RPMI7951 (cell line): ENCODE measurements around the gene EFNA5. TPM values are rescaled to one million over a fixed set of nuclear protein-coding genes. Genes with fewer than 3 reads are reported as not detected.

ENCODE experiments used
- DNase-seq: peaks from one replicate; pipeline ENCODE4 v3.0.0-alpha.2; 2012; ENCODE audit warnings: low read depth
- total RNA-seq: library from RNA; depleted of rRNA; stranded (reverse); fragments of >200 nt; shearing (Covaris generic); gene quantifications from 2 replicates; pipeline ENCODE4 v1.2.3, GENCODE V29; 2014

The EFNA5 gene
- total RNA-seq, 1 experiment from 2014 or later = 0.96 TPM

DNA sequence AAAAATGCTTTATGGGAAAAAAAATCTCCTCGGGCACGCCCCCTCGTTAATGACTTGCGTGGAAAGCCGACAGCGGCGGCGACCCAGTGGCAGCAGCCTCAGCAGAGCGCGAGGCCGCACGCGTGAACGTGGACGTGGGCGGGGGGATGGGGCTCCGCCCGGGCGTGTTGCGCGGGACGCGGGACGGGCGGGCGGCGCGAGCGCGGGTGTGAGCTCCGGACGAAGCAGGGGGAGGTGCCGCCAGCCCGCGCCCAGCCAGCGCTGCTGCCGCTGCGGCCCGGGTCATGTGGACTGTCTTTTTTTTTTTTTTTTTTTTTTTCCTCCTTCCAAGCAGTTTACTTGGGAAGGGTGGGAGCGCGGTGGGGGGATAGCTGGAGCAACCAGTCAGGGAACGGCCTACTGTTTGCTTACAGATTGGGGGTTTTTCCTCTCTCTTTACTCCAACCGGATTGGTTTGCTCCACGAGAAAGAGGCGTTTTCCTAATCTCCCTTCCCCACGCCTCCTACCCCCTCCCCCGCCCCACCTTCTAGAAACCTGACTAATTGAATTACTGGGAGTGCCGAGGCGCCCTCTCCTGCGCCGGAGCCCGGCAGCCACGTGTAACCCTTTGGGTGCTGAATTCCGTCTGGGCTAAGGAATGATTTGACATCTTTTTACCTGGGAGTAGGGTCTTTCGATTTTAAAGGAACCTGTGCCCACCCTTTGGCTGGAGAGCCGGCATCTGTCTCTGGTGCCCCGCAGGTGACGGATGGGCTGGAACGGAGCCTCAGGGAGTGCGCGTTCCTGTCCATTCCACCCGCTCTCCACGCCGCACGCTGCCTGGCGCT is 1.7 kb upstream of the EFNA5 start:
- peak; percentile 72 for DNase-seq

DNA sequence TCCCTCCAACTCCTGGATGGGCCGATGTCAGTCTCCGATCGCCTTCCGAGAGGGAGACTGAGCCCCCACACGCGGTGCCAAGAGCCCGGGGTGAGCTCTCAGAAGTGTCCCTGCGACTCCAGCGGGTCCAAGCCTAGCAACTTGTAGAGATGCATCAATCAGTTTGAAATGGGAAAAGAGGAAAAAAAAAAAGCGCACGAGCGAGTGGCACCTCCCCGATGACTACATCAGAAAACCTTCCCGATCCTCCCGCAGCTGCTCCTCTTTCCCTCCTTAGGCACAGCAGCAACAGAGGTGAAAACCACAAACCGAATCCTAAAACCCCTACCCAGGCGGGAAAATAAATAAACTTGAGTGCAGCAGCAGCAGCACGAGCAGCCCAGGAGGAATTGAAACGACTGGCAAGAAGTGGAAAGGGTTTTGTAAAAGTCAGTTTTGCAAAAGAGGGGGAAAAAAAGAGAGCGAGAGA is 1.0 kb upstream of the EFNA5 start:
- peak; percentile 56 for DNase-seq

DNA sequence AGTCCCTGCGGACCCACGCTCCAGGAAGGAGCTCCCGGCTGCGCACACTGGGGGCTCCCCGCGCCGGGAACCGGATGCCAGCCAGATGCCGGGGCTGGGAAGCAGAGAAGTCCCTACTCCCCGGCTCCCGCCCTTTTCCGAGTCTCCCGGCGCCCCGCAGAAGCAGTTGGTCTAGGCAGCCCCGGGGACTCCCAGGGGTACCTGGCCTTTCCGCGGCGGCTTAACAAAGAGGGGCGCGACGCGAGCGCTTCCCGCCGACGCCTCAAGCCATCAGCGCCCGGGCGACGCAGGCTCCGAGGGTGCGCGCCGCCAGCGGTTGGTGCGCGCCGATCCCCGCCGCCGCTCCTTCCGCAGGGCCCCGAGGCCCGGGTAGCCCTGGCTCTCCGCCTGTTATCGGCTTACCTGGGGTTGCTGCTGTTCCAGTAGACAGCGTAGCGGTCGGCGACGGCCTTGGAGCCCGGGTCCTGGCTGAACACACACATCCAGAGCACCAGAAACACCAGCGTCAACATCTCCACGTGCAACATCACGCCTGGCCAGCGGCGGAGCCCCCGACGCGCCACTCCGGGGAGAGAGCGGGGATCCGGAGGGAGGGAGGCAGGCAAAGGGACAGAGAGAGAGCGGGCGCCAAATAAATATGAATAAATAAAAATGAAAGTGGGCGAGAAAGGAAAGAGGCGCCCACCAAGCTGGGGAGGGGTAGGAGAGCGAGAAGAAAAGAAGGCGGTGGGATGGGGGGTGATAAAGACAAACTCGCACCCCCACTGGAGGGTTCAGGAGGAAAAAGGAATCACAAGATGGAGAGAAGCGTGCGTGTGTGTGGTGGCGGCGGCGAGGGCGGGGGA is 428 bp downstream of the EFNA5 start:
- peak; percentile 8 for DNase-seq

DNA sequence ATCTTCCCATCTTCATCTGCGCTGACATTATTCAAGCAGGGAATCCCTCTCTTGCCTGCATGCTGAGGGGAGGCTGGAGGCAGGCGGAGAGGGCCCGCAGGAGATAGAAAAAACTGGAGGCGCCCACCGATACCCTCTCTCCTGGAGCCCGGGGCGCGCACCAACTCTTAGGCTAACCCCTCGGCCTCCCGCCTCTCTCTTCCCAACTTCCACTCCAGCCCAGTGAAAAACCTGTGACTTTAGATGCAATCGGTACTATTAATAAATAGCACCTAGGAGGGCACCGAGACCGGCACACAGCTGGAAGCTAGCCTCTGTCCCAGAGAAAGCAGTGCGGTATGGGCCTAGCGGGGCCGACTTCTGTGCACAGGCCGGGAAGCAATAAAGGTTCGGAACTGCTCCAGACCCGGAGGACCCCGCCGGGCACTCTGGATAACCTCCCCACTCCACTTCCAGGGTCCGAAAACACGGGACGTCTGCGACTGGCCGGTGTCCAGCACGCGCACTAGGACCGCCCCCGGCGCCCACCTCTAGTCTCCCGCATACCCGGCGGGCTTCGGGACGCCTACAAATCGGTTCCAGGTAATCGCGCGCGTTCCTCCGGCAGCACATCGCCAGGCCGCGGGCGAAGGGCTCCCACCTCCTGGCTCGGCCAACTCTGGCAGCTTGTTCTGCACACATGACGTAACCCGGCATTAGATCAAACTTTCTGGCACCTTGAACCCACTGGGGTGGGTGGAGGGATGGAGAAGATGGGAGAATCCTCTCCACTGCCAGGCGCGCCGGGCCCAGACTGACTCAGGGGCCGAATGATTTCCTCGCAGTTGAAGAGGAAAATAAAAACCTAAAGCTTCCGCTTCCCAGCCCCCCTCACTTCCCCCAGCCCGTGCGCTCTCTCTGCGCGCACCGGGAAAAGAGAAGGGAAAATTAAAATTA is 1.4 kb downstream of the EFNA5 start:
- peak; percentile 3 for DNase-seq

DNA sequence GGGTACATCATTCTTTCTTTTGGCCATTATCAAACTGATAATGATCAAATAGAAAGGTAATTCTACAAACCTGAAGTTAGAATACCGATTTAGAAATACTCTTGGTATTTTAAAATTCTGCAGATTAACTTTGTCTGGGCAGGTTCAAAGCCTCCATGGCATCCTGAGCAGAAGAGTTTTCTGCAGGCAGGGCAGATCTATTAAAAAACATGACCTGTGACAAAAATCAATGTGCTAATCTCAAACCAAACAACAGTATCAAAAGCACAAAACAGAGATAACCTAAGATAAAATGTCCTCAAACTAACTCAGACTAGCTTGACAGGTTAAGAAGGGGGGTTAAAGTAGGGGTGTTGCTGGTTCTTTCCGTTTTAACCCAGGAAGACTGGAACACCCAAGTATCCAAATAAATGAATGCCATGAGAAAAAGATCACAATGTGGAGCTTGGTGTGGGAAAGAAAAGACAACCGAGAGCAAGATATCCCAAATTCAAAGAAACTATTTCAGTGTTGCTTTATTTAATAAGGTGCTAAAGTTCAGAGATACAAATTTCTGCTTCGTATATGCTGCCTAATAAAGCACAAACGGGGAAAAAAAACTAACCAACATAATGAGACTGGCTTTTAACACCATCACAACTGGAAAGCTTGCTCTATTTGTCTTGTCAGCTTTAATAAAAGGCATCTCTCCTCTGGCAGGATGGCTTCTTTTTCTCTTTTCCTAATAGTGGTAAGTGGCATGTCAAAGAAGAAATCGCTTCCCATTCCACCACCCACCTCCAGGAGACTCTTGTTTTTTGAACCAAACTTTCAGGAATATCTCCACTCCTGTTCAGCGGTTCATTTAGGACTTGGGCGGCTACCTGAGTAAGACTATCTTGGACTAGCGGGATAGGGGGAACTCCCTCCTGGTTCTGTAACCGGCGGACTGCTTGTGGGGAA is 2.3 kb downstream of the EFNA5 start:
- DNase-seq = no peak

DNA sequence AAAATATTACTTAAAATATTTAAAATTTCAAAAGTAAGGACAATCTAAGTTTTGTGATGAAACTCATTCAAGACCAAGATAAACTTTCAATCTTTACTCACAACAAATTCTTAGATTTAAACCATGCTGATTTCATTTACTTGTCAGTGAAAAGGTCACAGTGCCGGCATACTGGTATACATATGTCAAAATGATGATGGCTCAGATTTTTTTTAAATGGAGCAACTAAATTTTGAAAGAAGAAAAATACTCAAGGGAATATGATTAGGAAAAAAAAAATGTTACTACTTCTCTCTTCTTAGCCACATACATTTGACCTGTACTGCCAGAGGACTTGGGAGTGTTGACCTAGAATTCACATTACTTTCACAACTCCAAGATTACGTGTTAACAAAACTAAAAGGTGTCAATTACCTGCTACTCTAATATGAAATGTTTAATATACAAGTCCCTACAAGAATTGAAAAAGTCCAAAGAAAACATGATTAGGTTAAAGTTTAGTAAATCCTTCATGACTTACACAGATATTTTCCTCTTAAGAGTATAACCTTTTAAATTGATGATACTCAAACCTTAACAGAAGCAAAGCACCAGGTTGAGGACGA is 4.6 kb downstream of the EFNA5 start:
- no peak for DNase-seq

DNA sequence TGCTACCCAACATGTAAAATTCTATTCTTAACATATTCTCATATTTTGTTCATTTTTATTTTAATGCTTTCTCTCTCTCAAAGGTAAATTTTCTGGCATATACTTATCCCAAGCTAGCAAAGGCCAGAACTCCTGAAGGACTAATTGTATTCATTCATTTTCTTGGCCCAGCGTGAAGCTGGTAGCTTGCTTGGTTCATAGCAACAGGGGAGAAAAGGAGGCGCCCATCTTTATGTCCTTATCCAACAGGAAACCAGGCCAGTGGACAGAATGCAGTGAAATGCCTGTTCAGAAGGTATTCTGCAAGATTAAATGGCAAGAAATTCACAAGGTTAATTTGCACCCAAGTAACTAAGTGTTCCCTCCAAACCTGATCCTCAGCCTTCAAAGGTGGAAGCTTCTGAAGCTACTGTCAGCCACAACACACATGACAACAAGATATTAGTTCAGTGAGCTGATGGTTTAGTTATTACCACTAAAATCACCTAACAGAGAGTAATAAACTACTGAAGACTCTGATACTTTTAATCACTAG is 5.6 kb downstream of the EFNA5 start:
- no peak for DNase-seq

DNA sequence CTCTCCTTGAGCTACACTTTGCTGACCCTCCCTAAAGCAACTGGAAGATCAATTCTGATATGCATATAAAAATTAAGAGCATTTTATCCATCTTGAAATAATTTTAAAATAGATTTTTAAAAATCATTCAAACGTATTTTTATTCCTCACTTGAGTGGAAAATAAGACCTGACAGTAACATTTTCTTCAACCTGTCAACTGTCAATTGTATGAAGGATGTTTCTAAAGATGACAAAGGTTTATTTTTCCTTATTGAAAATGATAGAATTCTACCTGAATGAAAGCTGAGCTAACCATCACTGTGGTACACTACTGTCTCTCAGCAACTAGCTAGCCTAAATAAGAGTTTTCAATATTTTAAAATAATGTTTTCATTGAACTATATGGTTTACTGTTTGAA is 7.0 kb downstream of the EFNA5 start:
- DNase-seq = no peak

DNA sequence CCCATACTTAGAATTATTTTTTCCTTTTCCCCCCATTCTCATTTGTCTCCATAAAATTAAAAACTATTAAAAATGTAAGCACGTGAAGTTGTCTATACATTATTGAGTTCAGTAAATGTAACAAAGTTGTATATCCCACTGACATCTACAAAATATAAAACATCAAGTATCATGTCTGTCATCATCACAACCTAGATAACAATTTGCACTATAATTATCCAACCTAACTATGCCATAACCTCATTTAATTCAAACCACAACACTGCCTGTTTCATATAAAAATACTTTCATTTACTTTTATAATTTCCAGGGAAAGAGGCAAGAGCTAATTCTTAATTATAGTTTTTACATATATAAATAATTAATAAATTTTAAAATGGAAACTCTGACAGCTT is 9.1 kb downstream of the EFNA5 start:
- DNase-seq = no peak

DNA sequence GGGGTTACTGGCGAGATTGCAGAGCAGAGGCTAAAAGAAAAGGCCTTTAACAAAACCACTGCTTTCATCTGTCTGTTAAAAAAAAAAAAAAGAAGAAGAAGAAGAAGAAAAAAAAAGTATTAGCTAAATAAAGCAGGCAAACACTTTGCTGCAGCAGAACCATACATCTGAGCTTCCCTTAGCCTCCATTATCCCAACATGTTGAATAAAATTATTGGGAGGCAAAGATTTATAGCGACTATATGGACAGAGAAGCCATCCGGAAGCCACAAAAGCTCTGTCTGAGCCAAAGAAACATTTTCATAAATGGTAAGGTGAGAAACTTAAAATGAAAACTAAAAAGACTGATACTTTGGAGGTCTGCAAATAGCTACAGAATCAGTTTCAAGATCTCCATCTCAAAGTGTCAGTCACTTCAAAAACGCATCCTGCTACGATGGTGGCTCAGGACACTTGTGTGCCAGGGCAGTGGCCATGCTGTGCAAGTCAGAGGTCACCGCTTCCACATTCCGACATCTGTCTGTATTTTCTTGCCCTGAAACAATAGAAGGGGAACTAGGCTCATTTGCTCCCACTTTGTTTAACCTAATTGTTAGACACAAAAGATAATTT is 9.6 kb downstream of the EFNA5 start:
- DNase-seq = no peak

DNA sequence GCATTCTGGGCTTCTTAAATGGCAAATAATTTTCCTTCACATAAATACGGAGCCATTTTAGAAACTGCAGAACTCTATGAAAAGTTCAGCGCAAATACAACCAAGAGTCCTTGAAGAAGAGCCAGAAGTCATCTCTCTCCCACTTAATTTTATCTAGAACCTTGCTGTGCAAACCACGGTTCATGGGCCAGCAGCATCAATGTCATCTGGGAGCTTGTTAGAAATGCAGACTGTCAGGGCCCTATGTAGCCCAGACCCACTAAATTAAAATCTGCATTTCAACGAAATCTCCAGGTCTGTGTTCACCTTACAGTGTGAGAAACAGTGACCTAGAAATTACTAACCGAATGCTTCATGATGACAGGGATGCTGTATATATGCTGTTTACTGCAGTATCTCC is 12.2 kb downstream of the EFNA5 start:
- DNase-seq = no peak

DNA sequence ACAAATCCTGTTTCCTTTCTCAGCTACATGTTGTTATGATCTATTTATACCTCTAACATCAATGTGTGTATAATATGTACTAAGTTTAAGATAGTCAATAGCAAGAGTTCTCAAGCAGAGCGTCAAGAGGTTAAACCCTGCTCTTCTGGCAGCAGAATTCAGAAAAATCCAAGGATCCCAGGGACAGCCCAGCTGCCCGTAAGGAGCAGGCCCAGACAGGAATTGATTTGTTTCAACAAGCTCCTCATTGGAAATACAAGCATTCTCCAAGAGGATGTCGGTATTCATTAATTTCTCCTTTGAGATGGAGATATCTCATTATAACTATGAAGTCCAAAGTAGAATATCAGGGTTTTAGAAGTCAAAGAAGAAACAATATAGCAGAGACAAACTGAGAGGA is 14.9 kb downstream of the EFNA5 start:
- no peak for DNase-seq

DNA sequence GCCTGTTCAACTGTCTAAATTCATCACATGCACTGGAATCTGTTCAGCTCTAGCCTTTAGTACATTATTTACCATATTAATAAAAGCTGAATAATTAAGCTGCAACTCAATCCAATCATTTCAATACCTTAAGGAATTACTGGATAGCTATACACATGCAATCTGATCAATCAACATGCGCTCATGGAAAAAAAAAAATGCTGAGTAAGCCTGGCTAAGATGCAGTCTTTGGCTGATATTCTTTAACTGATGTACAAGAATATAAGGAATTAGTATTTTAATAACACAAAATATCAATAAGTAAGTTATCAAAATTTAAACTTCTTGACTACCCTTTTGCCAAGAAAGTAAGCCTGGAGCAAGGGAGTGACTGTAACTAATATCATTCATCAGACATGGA is 15.9 kb downstream of the EFNA5 start:
- DNase-seq = no peak

DNA sequence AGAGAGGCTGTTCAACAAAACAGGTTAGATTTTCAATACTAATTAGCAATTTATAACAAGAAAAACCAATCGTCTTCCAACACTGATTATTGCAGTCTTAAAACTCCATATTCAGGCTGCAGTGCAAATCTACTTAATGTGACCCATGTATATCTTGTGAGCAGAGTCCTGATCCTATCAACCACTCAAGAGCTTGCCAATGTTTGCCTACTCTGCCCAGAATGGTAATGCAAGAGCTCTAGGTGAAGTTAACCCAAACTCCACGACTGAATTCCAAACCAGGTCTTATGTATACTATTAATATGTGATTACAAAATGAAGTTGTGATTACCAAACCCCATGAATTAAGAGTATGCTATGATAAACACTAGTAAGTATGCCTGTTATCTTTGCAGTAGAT is 17.1 kb downstream of the EFNA5 start:
- DNase-seq = no peak

DNA sequence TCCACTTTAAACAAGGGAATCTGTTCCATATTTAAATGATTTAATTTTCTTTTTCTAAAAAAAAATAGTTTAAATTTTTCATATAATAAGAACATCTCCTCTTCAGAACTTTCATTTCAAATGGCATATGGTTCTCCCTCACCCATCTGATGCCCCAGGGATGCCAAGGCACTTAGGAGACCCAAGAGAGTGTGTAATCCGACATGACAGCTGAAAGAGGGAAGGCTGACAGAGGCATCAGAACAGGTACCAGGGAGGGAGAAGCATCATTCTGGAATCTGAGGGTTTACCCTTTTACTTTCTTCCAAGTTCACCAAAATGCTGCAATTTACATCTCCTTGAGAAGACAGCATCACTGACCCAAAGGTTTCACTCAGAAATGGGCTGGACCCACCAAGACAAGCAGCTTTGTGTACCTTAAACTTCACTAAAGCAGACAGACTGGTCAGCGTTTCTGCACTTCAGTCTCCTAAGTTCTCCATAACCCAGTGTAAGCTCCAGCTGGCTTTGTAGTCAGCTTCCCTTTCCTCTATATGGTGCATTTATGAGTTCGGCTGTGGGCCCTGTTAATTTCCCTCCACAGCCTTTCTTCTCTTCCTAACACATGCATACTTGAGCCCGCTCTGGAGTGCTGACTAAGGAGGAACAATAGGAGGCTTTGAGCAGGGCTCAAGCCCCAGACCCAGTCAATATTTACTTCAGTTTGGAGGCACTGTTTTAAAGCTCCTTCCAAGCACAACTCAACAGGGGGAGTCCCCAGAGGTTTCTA is 17.7 kb downstream of the EFNA5 start:
- peak; percentile 18 for DNase-seq

DNA sequence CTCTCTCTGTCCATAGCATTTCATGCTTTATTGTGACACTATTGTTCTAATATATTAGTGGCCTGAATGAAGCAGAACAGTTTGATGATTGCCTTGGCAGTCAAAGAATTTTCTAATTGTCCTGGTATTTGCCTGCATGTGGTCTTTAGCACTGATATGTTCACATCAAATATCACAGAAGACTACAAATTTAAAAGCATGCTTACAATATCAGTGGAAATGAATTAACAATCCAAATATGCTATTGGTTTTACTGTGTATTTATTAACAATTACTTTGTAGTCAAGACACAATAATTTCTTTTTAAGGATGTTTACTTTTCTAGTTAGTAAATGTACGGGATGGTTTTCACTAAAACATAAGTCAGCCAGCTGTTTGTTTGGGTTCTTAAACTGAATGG is 18.3 kb downstream of the EFNA5 start:
- no peak for DNase-seq

DNA sequence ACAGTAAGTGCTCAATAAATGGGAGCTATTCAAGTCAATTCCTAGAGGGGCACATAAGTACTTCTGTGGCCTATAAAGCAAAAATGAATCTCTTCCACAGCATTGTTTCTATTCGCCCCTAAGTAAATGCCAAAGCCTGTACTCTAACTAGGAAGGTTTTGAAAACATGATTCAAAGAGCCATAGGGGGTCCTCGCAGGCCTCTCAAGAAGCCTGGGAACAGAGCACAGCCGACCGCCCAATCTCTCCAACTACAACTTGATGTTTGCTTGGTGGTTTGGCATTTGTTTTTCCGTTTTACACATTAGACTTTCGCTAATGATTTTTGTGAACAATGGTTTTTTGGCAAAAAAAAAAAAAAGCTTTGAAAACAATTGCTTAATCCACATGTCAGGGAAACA is 19.4 kb downstream of the EFNA5 start:
- no peak for DNase-seq

DNA sequence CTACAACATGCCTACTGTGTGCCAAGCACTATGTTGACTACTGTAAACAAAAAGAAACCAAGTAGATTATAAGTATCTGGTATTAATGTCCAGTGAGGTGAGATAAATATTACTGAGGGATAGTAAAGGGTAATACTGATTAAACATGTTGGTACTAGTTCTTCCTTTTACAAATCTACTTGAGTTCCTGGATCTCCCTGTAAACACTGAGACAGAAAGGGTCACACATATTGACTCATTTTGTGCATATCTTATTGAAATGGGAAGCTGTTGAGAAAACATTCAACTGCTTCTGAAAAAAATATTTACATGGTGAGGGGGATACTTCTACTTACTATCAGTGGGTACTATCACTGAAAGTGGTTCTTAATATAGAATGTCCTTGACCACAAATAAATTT is 24.3 kb downstream of the EFNA5 start:
- DNase-seq = no peak

DNA sequence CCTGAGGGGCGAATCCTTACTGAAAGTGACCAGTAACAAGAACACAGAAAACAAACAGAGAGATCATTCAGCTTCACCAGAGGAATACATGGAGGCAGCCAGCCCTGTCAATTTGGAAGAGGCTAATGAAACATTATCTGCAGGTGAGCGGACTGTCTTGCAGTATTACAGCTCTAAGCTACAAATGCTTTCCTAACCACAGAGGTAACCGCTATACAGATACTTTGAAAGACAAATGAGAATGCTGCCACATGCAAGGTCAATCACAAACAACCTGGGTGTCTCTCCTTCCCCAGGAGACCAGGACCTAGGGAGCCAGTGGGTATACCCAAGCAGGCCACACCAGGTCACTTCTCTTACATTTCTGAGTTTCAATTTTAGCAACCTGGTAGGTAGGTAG is 30.2 kb downstream of the EFNA5 start:
- DNase-seq = no peak
